HG03097 (cell line): ENCODE measurements around the gene POTEB2.
"Not testable (repeated sequence)": the region's sequence is repeated elsewhere in the genome, so short reads cannot be mapped to it uniquely, and the experiment has no call there.

ENCODE experiments used
- ATAC-seq: cut with Tn5 transposase; IDR thresholded peaks from one replicate; pipeline ENCODE4 v1.9.1; 2021; ENCODE audit not compliant: unreplicated experiment, low FRiP score

Gene POTEB2

GRCh38 chr15:20866214-20866613 is at the start of gene POTEB2:
Gene POTEB2, minus strand, starts transcription at chr15:20866314. Its CDS starts 33 bp downstream, at chr15:20866281.
- ATAC-seq = not testable (repeated sequence)

- ATAC-seq = not testable (repeated sequence)
These were observed 13.8 kb upstream of the POTEB2 start for GRCh38 chr15:20879916-20880315.

GRCh38 chr15:20878464-20878863 is 12.3 kb upstream of the POTEB2 start:
- ATAC-seq = not testable (repeated sequence)

GRCh38 chr15:20877819-20878218 is 11.7 kb upstream of the POTEB2 start:
- not testable (repeated sequence) for ATAC-seq
